CD14-positive monocyte (primary cell): ENCODE measurements around the gene TIMM10B. TPM values are rescaled to one million over a fixed set of nuclear protein-coding genes. Genes with fewer than 3 reads are reported as not detected.

Source experiments
- DNase-seq, 3 donors: peaks; one replicate each; pipeline ENCODE4 v3.0.0-alpha.2; 2011 to 2022
- H2AFZ ChIP-seq: 2 replicates; pipeline ENCODE4 v1.6.0; 2012; ENCODE audit warnings: mild to moderate bottlenecking, low read depth, low read length, inconsistent platforms; ENCODE audit not compliant: insufficient read depth, poor library complexity, severe bottlenecking
- H3K27ac ChIP-seq, 2 donors: 1 replicate in 1 of 2; 2 replicates in 1 of 2; pipeline ENCODE4 v1.5.1; 2012 to 2013; ENCODE audit warnings: low read length in 2 of 2, control low read depth in 1 of 2, inconsistent platforms in 1 of 2, low read depth in 1 of 2, mild to moderate bottlenecking in 1 of 2
- H3K27me3 ChIP-seq, 2 donors: one replicate each; pipeline versions ENCODE4 v1.6.0 to v1.6.1; 2011 to 2013; ENCODE audit warnings: low read length in 2 of 2; ENCODE audit not compliant: control insufficient read depth in 2 of 2, insufficient read depth in 2 of 2
- H3K36me3 ChIP-seq, 2 donors: replicated peaks in 1 of 2; 1 replicate in 1 of 2; 2 replicates in 1 of 2; pipeline versions ENCODE4 v1.5.1 to v1.6.1; 2012 to 2013; ENCODE audit warnings: low read length in 2 of 2, control low read depth in 1 of 2, inconsistent platforms in 1 of 2, mild to moderate bottlenecking in 1 of 2; ENCODE audit not compliant: insufficient read depth in 2 of 2, control insufficient read depth in 1 of 2
- H3K4me1 ChIP-seq, 2 donors: 1 replicate in 1 of 2; 2 replicates in 1 of 2; pipeline versions ENCODE4 v1.5.1 to v1.6.1; 2012 to 2013; ENCODE audit warnings: low read length in 2 of 2, control low read depth in 1 of 2, inconsistent platforms in 1 of 2, mild to moderate bottlenecking in 1 of 2, moderate library complexity in 1 of 2; ENCODE audit not compliant: insufficient read depth in 2 of 2, control insufficient read depth in 1 of 2
- H3K4me2 ChIP-seq: replicated peaks from 2 replicates; pipeline ENCODE3; 2012; ENCODE audit warnings: low read length, moderate library complexity, mild to moderate bottlenecking; ENCODE audit not compliant: poor library complexity, severe bottlenecking; ENCODE audit errors: extremely low read depth
- H3K4me3 ChIP-seq, 3 experiments: fragments of 200-600 bp in 1 of 3; sonication (generic) in 1 of 3; replicated peaks in 1 of 3; 1 replicate in 2 of 3; 2 replicates in 1 of 3; pipeline ENCODE4 v1.5.1; 2011 to 2013; ENCODE audit warnings: low read length in 3 of 3, mild to moderate bottlenecking in 3 of 3, control low read depth in 2 of 3, low read depth in 2 of 3, inconsistent platforms in 1 of 3, moderate library complexity in 1 of 3
- H3K79me2 ChIP-seq: 2 replicates; pipeline ENCODE4 v1.6.0; 2012; ENCODE audit warnings: mild to moderate bottlenecking, control low read depth, inconsistent platforms, low read length, moderate library complexity; ENCODE audit not compliant: insufficient read depth
- H3K9ac ChIP-seq: 2 replicates; pipeline ENCODE4 v1.6.0; 2017; ENCODE audit warnings: low read length, mild to moderate bottlenecking; ENCODE audit not compliant: insufficient read depth, poor library complexity, severe bottlenecking
- H3K9me3 ChIP-seq, 2 donors: replicated peaks in 1 of 2; 1 replicate in 1 of 2; 2 replicates in 1 of 2; pipeline versions ENCODE4 v1.5.1 to v1.6.1; 2012 to 2013; ENCODE audit warnings: low read length in 2 of 2, control low read depth in 1 of 2; ENCODE audit not compliant: control insufficient read depth in 1 of 2, insufficient read depth in 1 of 2
- H4K20me1 ChIP-seq: 2 replicates; pipeline ENCODE4 v1.6.0; 2012; ENCODE audit warnings: mild to moderate bottlenecking, low read length, control low read depth, moderate library complexity; ENCODE audit not compliant: insufficient read depth
- H3K27ac Mint-ChIP-seq, 7 donors: one replicate each; pipeline ENCODE4 v1.8.0; 2020; ENCODE audit warnings: mild to moderate bottlenecking in 7 of 7, mixed read lengths in 7 of 7, moderate library complexity in 6 of 7, inconsistent platforms in 2 of 7
- H3K27me3 Mint-ChIP-seq, 3 donors: one replicate each; pipeline ENCODE4 v1.8.0; 2021 to 2022; ENCODE audit warnings: low read depth in 3 of 3, mild to moderate bottlenecking in 3 of 3, mixed read lengths in 3 of 3, moderate library complexity in 3 of 3, inconsistent platforms in 1 of 3
- H3K36me3 Mint-ChIP-seq, 2 donors: one replicate each; pipeline ENCODE4 v1.8.0; 2020; ENCODE audit warnings: mixed read lengths in 2 of 2, inconsistent platforms in 1 of 2, mild to moderate bottlenecking in 1 of 2
- H3K4me1 Mint-ChIP-seq: one replicate; pipeline ENCODE4 v1.8.0; 2020; ENCODE audit warnings: mild to moderate bottlenecking, mixed read lengths
- H3K4me3 Mint-ChIP-seq, 2 donors: one replicate each; pipeline ENCODE4 v1.8.0; 2020; ENCODE audit warnings: mild to moderate bottlenecking in 2 of 2, mixed read lengths in 2 of 2, moderate library complexity in 1 of 2
- H3K9me3 Mint-ChIP-seq, 7 donors: one replicate each; pipeline ENCODE4 v1.8.0; 2020 to 2022; ENCODE audit warnings: mixed read lengths in 7 of 7, mild to moderate bottlenecking in 6 of 7, moderate library complexity in 6 of 7, inconsistent platforms in 2 of 7
- CTCF ChIP-seq: fragments of 200-600 bp; IDR thresholded peaks from one replicate; pipeline ENCODE4 v1.8.0; 2022; ENCODE audit warnings: antibody characterized with exemption, mild to moderate bottlenecking
- WGBS: methylation state at CpG from one replicate; pipeline ENCODE4 v1.1.5; 2013; ENCODE audit warnings: missing lambda C conversion rate; ENCODE audit not compliant: insufficient coverage; 5-methylcytosine and 5-hydroxymethylcytosine counted together
- intact Hi-C, 2 donors: fragments of 100-400 bp; cut with micrococcal nuclease; formaldehyde crosslinking; loops; one replicate each; pipeline versions ENCODE4 v1.15.0 to v1.15.1; 2023
- polyA plus RNA-seq, 3 donors: library from polyadenylated mRNA; depleted of rRNA in 1 of 3; unstranded in 2 of 3; stranded (reverse) in 1 of 3; fragments of 300-500 nt in 2 of 3; fragments of >200 nt in 1 of 3; fragmentation: Illumina TruSeq in 2 of 3; gene quantifications; 1 replicate in 2 of 3; 2 replicates in 1 of 3; pipeline ENCODE4 v1.2.3, GENCODE V29; 2012 to 2021

The TIMM10B gene
- polyA plus RNA-seq, 3 donors, result 20.0 to 34.9 (median 22.1) TPM

- Histone ChIP-seq H3K27me3 (no peaks in the 10 kb centered on the region), H3K4me2 (no peak overlapping the region), H2AFZ (no peak overlapping the region), H4K20me1 (no peaks in the 10 kb centered on the region), H3K79me2 (peaks cover 22% of the 10 kb centered on the region), H3K9me3 (no peaks in the 10 kb centered on the region), H3K27ac (peak overlapping the region in 1 of 2 donors; percentile 23), H3K4me1 (peaks cover 13 to 16% of the 10 kb centered on the region in 2 donors), H3K36me3 (peaks cover 47 to 86% of the 10 kb centered on the region in 2 donors), H3K4me3 (no peak overlapping the region), H3K9ac (no peak overlapping the region)
- WGBS, result 100% methylated on average over 2 of the region's 3 CpGs
- peaks cover 15% of the 10 kb centered on the region for H3K4me1 Mint-ChIP-seq
- no peak overlapping the region for H3K27ac Mint-ChIP-seq
- no peaks in the 10 kb centered on the region for H3K9me3 Mint-ChIP-seq
- H3K27me3 Mint-ChIP-seq, result no peaks in the 10 kb centered on the region
- no peak for DNase-seq
- no peak overlapping the region for H3K4me3 Mint-ChIP-seq
- H3K36me3 Mint-ChIP-seq, result peaks cover 32 to 38% of the 10 kb centered on the region in 2 donors
- intact Hi-C loops, result loop anchor here in 1 of 2 donors (10.0 kb wide), 1 partner anchor 119 kb away; the partner anchor contains the start of genes ILK and RRP8
- no peak for TF ChIP-seq CTCF
These were observed 5.0 kb downstream of the TIMM10B start for GRCh38 chr11:6486256-6486655.

GRCh38 chr11:6486938-6487337 lies 5.6 kb downstream of the TIMM10B start:
- Mint-ChIP-seq H3K4me1 (peaks cover 15% of the 10 kb centered on the region), H3K9me3 (no peaks in the 10 kb centered on the region), H3K36me3 (peaks cover 38 to 44% of the 10 kb centered on the region in 2 donors), H3K27ac (no peak overlapping the region), H3K27me3 (no peaks in the 10 kb centered on the region), H3K4me3 (no peak overlapping the region)
- DNase-seq, result no peak
- no peak for TF ChIP-seq CTCF
- WGBS, result no CpG with 5 or more reads among the region's 1 CpG
- peaks cover 47 to 89% of the 10 kb centered on the region in 2 donors for H3K36me3 ChIP-seq
- H3K79me2 ChIP-seq, result peaks cover 19% of the 10 kb centered on the region
- H2AFZ ChIP-seq, result no peak overlapping the region
- H3K27me3 ChIP-seq, result no peaks in the 10 kb centered on the region
- H3K9ac ChIP-seq, result no peak overlapping the region
- no peak overlapping the region for H3K4me2 ChIP-seq
- intact Hi-C loops, result loop anchor here in 1 of 2 donors (10.0 kb wide), 1 partner anchor 118 kb away; the partner anchor contains the start of genes ILK and RRP8
- H3K27ac ChIP-seq, result no peak overlapping the region
- H3K4me3 ChIP-seq, result no peak overlapping the region
- peaks cover 10 to 11% of the 10 kb centered on the region in 2 donors for H3K4me1 ChIP-seq
- no peaks in the 10 kb centered on the region for H4K20me1 ChIP-seq
- no peaks in the 10 kb centered on the region for H3K9me3 ChIP-seq
